ENCODE data around the gene ADAMTSL3. TPM values are rescaled to one million over a fixed set of nuclear protein-coding genes. Genes with fewer than 3 reads are reported as not detected.

Gene ADAMTSL3
- total RNA-seq, 1 donor from 2014 or later = 2.4 TPM

GRCh38 chr15:84022516-84022915 is 368.6 kb downstream of the ADAMTSL3 start:
- no peak overlapping the region for H3K4me2 ChIP-seq (ENCODE audit: low read length)
- H3K36me3 Mint-ChIP-seq (ENCODE audit: low read depth, unreplicated experiment) = no peaks in the 10 kb centered on the region
- DNase-seq (ENCODE audit: low read depth) = no peak
- H3K79me2 ChIP-seq (ENCODE audit: insufficient read depth, low read length) = no peaks in the 10 kb centered on the region
- no peak overlapping the region for H3K27ac Mint-ChIP-seq (ENCODE audit: unreplicated experiment)
- no peak overlapping the region for H2AFZ ChIP-seq (ENCODE audit: low read depth, low read length)
- no peaks in the 10 kb centered on the region for H3K4me1 Mint-ChIP-seq (ENCODE audit: low read depth, unreplicated experiment)
- FAIRE-seq = no peak
- no peaks in the 10 kb centered on the region for H3K9me3 ChIP-seq (ENCODE audit: insufficient read depth, low read depth, low read length)
- H3K9ac ChIP-seq (ENCODE audit: low read length) = no peak overlapping the region
- H3K4me3 ChIP-seq (ENCODE audit: insufficient read depth, low read depth, low read length) = no peak overlapping the region
- TF ChIP-seq CTCF (IDR thresholded peaks at IDR 0.05; ENCODE audit: insufficient read depth, low read depth, low read length) = no peak
- no peak for TF ChIP-seq EZH2 (IDR thresholded peaks at IDR 0.05; ENCODE audit: insufficient read depth, low read length)
- no peak overlapping the region for H3K4me3 Mint-ChIP-seq (ENCODE audit: unreplicated experiment)
- H3K27me3 Mint-ChIP-seq (ENCODE audit: low read depth, unreplicated experiment) = no peaks in the 10 kb centered on the region
- H3K36me3 ChIP-seq (ENCODE audit: insufficient read depth, low read length) = no peaks in the 10 kb centered on the region
- no peaks in the 10 kb centered on the region for H4K20me1 ChIP-seq (ENCODE audit: insufficient read depth, low read length)
- H3K9me3 Mint-ChIP-seq (ENCODE audit: unreplicated experiment) = no peaks in the 10 kb centered on the region
- H3K27ac ChIP-seq (ENCODE audit: low read depth, low read length) = no peak overlapping the region
- H3K27me3 ChIP-seq (ENCODE audit: insufficient read depth, low read length) = no peaks in the 10 kb centered on the region
- no peaks in the 10 kb centered on the region for H3K4me1 ChIP-seq (ENCODE audit: insufficient read depth, low read length)

GRCh38 chr15:84023636-84024035 is 369.7 kb downstream of the ADAMTSL3 start:
- no peaks in the 10 kb centered on the region for H3K36me3 ChIP-seq (ENCODE audit: insufficient read depth, low read length)
- H3K9me3 ChIP-seq (ENCODE audit: insufficient read depth, low read depth, low read length) = no peaks in the 10 kb centered on the region
- peak; percentile 32 for TF ChIP-seq CTCF (IDR thresholded peaks at IDR 0.05; ENCODE audit: insufficient read depth, low read depth, low read length)
- no peak for TF ChIP-seq EZH2 (IDR thresholded peaks at IDR 0.05; ENCODE audit: insufficient read depth, low read length)
- H3K4me3 Mint-ChIP-seq (ENCODE audit: unreplicated experiment) = no peak overlapping the region
- no peaks in the 10 kb centered on the region for H3K79me2 ChIP-seq (ENCODE audit: insufficient read depth, low read length)
- H3K9ac ChIP-seq (ENCODE audit: low read length) = no peak overlapping the region
- no peak overlapping the region for H2AFZ ChIP-seq (ENCODE audit: low read depth, low read length)
- DNase-seq (ENCODE audit: low read depth) (no peak), FAIRE-seq (no peak)
- no peaks in the 10 kb centered on the region for H3K36me3 Mint-ChIP-seq (ENCODE audit: low read depth, unreplicated experiment)
- no peaks in the 10 kb centered on the region for H3K27me3 ChIP-seq (ENCODE audit: insufficient read depth, low read length)
- no peak overlapping the region for H3K4me3 ChIP-seq (ENCODE audit: insufficient read depth, low read depth, low read length)
- no peak overlapping the region for H3K4me2 ChIP-seq (ENCODE audit: low read length)
- no peaks in the 10 kb centered on the region for H4K20me1 ChIP-seq (ENCODE audit: insufficient read depth, low read length)
- no peaks in the 10 kb centered on the region for H3K4me1 Mint-ChIP-seq (ENCODE audit: low read depth, unreplicated experiment)
- no peaks in the 10 kb centered on the region for H3K27me3 Mint-ChIP-seq (ENCODE audit: low read depth, unreplicated experiment)
- no peak overlapping the region for H3K27ac Mint-ChIP-seq (ENCODE audit: unreplicated experiment)
- H3K4me1 ChIP-seq (ENCODE audit: insufficient read depth, low read length) = no peaks in the 10 kb centered on the region
- H3K27ac ChIP-seq (ENCODE audit: low read depth, low read length) = no peak overlapping the region
- H3K9me3 Mint-ChIP-seq (ENCODE audit: unreplicated experiment) = no peaks in the 10 kb centered on the region

GRCh38 chr15:84033793-84034553 is 380.1 kb downstream of the ADAMTSL3 start:
- H3K4me1 Mint-ChIP-seq (ENCODE audit: low read depth, unreplicated experiment) = peaks cover 8% of the 10 kb centered on the region

More at GRCh38 chr15:84033793-84034553, 380.1 kb downstream of the ADAMTSL3 start:
- no peak for TF ChIP-seq CTCF (IDR thresholded peaks at IDR 0.05; ENCODE audit: insufficient read depth, low read depth, low read length)
- no peak for TF ChIP-seq EZH2 (IDR thresholded peaks at IDR 0.05; ENCODE audit: insufficient read depth, low read length)
- Histone ChIP-seq H4K20me1 (ENCODE audit: insufficient read depth, low read length) (no peaks in the 10 kb centered on the region), H2AFZ (ENCODE audit: low read depth, low read length) (no peak overlapping the region), H3K9ac (ENCODE audit: low read length) (no peak overlapping the region), H3K79me2 (ENCODE audit: insufficient read depth, low read length) (no peaks in the 10 kb centered on the region), H3K9me3 (ENCODE audit: insufficient read depth, low read depth, low read length) (no peaks in the 10 kb centered on the region), H3K4me2 (ENCODE audit: low read length) (peak overlapping the region; percentile 13), H3K4me3 (ENCODE audit: insufficient read depth, low read depth, low read length) (no peak overlapping the region), H3K36me3 (ENCODE audit: insufficient read depth, low read length) (no peaks in the 10 kb centered on the region), H3K4me1 (ENCODE audit: insufficient read depth, low read length) (no peaks in the 10 kb centered on the region), H3K27ac (ENCODE audit: low read depth, low read length) (no peak overlapping the region), H3K27me3 (ENCODE audit: insufficient read depth, low read length) (no peaks in the 10 kb centered on the region)
- FAIRE-seq = no peak
- DNase-seq (ENCODE audit: low read depth) = no peak
- Mint-ChIP-seq H3K4me3 (ENCODE audit: unreplicated experiment) (no peak overlapping the region), H3K36me3 (ENCODE audit: low read depth, unreplicated experiment) (no peaks in the 10 kb centered on the region), H3K27me3 (ENCODE audit: low read depth, unreplicated experiment) (peaks cover 6% of the 10 kb centered on the region), H3K27ac (ENCODE audit: unreplicated experiment) (peak overlapping the region; percentile 44), H3K9me3 (ENCODE audit: unreplicated experiment) (peaks cover 5% of the 10 kb centered on the region)

All from astrocyte (in vitro differentiated cells and primary cell).